ENCODE data around the gene KCNJ16.

GRCh38 chr17:70184770-70185169 is 109.7 kb downstream of the KCNJ16 start:
- TF ChIP-seq CTCF (IDR thresholded peaks at IDR 0.05 in 4 of 5, conservative IDR thresholded peaks at IDR 0.05 in 1 of 5) (no peak), POLR2A (IDR thresholded peaks at IDR 0.05) (no peak)

Measured in gastrocnemius medialis (tissue), 4 donors.